ENCODE results near the gene C15orf62.
A peak's percentile ranks its signal among the peaks of the same experiment; 100 is the strongest.

The C15orf62 gene

DNA sequence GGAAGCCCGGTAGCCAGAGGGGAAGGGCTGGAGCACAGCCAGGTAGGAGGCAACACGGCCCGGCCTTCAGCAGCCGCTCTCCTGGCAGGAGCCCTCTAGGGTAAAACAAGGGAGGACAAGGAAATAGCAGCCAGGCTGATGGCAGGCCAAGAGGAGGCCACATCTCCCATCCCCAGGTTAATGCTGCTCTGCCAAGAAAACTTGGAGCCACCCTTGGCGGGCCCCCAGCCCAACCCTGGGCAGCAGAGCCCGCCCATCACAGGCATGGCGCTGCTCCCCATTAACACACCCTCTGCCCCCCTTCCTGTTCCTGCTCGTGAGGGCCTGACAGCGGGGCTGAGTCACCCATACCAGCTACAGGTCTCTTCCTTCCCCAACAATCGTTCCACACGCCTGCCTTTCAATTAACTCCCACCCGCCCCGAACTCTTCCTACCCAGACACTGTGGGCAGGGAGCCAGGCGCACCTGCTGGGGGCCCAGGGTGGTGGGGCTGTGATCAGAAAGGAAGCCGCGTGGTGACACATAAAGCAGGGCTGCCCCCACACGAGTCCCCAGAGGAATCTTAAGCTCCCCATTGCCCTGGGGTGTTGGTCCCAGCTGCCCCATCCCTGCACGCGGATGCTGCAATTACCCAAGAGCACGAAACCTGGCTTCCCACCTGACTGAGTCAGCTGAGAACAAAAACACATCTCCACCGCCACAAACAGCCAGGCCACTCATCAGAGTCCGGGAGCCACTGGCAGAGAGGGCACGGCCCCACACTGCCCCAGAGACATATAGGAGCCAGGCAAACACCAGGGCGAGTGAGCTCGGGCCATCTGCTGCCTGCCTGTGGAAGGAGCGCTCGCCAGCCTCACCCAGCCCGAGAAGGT lies at the start of gene C15orf62:
C15orf62 (plus strand) TSS at position 707 of the 873 bp plus-strand sequence. CDS start 516 bp downstream, outside the sequence.
- DNase-seq = no peak

GRCh38 chr15:40721701-40722100 lies 48.1 kb upstream of the C15orf62 start:
- no peak for DNase-seq

DNA sequence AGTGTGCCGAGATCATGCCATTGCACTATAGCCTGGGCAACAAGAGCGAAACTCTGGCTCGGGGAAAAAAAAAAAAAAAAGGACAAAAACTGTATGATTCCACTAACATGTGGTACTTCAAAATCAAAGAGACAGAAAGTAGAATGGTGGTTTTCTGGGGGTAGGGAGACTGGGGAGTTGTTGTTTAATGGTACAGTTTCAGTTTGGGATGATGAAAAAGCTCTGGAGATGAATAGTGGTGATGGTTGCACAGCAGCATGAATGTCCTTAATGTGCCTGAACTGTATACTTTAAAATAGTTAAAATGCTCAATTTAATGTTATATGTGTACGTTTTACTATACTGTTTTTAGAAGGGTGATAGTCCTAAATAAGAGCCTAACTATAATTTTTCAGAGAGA lies 47.4 kb upstream of the C15orf62 start:
- no peak for DNase-seq

DNA sequence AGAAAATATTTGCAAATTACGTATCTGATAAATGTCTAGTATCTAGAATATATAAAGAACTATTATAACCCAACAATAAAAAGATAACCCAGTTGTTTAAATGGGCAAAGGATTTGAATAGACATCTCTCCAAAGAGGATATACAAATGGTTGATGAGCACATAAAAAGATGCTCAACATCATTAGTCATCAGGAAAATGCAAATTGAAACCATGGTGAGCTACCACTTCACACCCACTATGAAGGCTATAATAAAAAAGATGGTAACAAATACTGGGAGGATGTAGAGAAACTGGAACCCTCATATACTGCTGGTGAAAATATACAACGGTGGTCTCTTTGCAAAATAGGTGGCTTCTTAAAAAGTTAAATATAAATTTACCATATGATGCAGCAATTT lies 46.8 kb upstream of the C15orf62 start:
- DNase-seq = no peak

- no peak for DNase-seq
Observed at GRCh38 chr15:40723919-40724318, 45.9 kb upstream of the C15orf62 start.

DNA sequence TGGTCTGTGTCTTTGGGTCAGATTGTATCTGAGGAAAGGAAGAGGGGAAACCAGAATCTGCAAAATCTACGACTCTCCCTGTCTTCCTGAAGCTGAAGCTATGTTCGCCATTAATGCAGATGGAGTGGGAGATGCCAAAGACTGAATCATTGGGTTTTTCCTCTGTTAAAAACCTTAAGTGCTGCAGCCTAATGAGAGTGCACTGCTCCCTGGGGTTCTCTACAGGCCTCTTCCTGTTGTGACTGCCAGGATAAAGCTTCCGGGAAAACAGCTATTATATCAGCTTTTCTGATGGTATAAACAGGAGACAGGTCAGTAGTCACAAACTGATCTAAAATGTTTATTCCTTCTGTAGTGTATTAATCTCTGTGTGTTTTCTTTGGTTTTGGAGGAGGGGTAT lies 38.7 kb upstream of the C15orf62 start:
- no peak for DNase-seq

DNA sequence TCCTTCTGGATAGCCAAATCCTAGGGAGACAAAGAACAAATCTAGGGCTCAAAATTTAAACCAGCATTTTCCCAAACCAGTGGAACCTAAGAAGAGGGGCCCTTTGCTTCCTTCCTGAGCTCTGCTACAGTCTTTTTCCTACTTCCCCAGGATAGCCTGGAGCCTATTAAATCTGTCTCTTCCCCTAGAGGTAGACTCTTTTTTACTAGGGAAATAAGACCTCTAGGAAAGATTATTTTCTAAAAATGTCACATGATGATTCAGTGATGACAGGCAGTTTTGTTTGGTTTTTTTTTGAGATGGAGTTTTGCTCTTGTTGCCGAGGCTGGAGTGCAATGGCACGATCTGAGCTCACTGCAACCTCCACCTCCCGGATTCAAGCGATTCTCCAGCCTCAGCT lies 33.2 kb upstream of the C15orf62 start:
- no peak for DNase-seq

DNA sequence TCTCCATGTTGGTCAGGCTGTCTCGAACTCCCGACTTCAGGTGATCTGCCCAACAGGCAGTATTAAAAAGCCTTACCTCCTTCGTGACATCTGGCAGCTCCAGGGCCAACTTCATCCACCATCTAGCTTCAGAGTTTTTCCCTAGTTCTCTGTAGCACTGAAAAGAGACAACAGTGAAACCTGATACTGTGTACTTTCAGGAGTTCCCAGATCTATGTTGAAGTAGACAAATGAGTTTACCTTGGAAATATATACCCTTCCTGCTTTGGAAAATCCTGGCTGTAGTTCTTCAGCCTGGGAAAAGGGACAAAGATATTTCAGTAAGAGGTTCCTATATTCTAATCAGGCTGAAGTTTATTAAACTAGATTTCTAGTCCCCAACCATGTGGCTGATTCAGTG lies 32.7 kb upstream of the C15orf62 start:
- no peak for DNase-seq

- DNase-seq = no peak
Observed at GRCh38 chr15:40739047-40739446, 30.7 kb upstream of the C15orf62 start.

DNA sequence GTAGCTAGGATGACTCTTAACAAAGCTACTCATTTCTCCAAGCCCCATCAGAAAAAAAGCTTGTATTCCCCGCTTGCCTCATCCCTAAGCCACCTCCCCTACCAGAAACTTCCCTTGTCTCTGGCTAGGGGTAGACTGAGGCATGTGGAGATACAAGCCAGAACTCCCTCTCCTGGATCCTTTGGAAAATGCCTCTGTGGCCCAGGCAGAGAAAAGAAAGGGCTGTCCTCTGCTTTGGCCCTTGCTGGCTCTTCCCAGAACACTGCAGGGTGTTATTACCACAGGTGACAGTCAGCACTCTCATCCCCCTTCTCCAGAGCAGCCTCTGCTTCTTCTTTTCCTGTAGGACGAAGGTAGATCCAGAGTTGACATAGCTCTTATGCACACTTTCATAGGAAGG lies 29.9 kb upstream of the C15orf62 start:
- no peak for DNase-seq

DNA sequence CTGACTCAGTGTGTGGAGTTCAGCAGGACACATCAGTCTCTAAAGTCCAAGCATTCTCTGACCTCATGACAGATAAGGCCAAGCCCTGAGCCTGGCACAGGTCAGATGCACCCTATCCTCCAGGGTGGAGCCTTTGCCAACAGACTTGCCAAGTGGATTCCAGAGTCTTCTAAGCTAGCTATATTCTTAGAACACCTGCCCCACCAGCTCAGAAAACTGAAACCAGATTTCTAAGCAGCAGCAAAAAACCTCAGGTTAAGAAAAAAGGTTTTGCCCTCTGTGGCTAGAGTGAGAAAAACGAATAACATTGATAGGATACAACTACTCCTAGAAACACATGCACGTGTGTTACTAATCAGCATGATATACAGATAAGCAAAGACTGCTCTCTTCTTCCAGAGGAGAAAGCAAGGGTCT lies 26.3 kb upstream of the C15orf62 start:
- DNase-seq = no peak

DNA sequence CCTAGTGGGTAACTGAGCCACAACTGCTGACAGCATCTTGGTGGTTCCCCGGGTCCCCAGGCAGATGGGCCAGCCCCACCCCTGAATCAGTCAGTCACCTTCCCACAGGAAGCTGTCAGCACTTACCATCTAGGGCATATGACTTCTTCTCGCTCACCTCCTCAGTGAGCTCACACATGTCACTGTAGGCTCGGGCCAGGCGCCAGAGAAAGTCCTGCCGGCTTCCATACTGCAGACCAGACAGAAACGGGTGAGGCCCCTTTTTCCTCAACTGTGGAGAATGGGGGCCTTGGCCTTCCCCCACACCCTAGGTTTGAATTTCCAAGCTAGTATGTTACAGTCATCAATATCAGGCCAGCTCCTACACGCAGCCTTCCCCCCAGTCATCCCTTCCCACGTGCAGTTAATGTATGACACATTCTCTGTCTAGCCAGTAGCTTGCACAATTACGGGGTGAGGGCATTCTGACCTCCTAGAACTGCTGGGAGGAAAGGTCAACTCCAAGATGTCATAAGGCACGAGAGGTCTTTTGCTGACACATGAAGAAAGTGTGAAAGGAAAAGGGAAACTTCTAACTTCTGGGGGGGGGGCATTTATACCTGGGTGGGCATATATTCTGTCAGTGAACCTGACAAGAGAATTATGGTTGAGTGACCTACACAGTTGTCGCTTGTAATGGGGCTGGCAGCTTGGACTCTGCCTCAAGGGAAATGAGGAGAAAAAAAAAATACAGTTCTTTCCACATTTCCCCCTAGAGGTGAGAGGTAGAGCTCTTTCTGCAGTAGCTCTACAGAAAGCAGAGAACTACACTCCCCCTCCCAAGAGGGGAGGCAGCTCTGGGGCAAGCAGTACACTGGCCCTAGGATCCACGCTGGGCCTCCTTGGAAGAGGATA lies 25.6 kb upstream of the C15orf62 start:
- DNase-seq = no peak

DNA sequence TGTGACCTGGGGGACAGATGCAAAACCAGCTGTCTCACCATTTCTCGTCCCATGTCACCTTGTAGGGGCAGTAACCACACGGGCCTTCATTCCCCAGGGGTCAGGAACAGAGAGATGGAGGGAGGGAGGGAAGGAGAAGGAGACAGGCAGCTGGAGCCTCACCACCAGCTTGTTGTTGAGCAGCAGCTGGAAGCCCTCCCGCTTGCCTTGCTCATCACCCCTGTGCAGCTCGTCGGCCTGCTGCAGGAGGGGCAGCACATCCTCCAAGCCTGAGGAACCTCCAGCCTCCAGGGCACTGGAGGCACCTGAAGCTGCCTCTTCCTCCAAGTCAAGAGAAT lies 25.0 kb upstream of the C15orf62 start:
- no peak for DNase-seq

DNA sequence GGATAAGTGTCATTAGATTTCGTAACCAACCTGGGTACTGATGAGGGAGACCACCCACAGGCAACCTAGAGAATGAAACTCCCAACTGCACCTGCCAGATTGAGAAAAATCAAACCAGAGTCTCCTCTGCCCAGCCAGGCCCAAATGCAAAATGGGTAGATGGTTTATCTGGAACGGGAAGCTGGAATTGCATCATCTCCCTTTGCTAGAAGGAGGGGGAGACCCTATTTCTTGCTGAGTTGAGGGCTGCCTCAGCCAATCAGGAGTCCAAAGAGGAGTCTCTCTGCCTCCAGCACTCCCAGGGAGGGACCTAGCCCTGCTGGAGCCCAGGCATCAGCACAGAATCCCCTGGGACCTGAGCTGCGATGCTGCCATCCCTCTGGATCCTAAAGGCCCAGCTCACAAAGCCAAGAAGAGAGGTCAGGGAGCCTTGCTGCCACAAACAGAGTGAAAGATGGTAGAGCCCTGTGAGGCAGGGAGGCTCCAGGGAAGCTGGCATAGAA lies 22.8 kb upstream of the C15orf62 start:
- no peak for DNase-seq

- no peak for DNase-seq
Observed at GRCh38 chr15:40747685-40748631, 21.8 kb upstream of the C15orf62 start.

DNA sequence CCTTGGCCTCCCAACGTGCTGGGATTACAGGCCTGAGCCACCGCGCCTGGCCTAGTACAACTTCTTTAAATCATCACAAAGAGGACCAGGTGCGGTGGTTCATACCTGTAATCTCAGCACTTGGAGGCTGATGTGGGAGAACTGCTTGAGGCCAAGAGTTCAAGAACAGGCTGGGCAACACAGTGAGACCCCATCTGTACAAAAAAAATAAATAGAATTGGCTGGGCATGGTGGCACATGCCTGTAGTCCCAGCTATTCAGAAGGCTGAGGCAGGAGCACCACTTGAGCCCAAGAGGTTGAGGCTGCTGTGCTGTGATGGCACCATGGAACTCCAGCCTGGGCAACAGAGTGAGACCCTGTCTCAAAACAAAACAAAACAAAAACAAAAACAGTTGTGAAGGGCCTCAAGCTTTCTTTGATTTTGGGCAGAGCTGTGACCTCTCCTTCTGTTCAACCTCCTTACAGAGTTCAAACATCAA lies 20.6 kb upstream of the C15orf62 start:
- DNase-seq = no peak

DNA sequence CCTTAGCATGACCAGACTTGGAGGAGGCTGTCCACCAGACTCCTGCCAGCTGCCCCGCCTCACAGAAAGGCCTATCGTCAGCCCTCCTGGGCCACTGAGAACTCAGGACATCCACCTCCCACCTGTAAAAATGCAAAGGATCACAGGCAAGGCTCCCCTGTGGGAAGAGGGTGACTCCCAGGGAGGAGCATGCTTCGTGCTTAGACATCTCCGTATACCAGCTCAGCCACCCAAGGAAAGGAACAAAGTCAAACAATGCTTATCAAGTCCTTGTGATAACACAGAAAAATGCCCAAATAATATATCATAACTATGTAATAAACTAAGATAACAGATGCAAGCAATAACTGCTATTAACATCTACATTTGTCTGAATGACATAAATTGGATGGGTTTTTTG lies 18.9 kb upstream of the C15orf62 start:
- DNase-seq = no peak

DNA sequence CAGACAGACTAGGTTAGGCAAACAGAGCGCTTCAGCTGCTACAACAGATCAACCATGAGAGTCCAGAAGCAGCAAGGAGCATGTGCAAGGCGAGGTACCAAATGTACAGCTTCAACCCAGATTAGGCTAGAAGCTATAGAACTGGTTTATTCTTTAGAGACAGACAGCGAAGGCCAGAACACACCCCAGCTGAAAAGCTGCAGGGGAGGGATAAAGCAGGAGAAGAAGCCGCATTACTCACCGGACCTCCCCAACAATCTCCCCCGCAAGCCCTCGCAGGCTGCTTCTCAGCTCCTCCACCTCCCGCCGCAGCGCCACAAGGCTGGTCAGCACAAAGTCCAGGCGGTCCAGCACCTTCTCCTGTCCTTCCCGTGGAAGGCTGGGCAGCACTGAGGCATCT lies 18.0 kb upstream of the C15orf62 start:
- DNase-seq = no peak

DNA sequence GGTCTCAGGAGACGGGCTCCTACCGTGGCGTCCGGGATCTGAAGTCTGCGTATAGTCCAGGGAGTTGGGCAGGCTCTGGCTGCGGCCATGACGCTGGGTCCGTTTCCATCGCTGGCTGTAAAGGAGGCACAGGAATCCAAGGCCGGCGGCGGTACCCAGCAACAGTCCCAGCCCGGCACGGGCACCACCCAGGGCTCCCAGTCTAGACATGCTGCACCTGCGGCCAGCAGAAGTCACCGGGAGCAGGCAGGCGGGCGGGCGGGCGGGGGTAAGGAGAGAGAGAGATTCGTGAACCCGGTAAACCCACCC lies 15.3 kb upstream of the C15orf62 start:
- no peak for DNase-seq

DNA sequence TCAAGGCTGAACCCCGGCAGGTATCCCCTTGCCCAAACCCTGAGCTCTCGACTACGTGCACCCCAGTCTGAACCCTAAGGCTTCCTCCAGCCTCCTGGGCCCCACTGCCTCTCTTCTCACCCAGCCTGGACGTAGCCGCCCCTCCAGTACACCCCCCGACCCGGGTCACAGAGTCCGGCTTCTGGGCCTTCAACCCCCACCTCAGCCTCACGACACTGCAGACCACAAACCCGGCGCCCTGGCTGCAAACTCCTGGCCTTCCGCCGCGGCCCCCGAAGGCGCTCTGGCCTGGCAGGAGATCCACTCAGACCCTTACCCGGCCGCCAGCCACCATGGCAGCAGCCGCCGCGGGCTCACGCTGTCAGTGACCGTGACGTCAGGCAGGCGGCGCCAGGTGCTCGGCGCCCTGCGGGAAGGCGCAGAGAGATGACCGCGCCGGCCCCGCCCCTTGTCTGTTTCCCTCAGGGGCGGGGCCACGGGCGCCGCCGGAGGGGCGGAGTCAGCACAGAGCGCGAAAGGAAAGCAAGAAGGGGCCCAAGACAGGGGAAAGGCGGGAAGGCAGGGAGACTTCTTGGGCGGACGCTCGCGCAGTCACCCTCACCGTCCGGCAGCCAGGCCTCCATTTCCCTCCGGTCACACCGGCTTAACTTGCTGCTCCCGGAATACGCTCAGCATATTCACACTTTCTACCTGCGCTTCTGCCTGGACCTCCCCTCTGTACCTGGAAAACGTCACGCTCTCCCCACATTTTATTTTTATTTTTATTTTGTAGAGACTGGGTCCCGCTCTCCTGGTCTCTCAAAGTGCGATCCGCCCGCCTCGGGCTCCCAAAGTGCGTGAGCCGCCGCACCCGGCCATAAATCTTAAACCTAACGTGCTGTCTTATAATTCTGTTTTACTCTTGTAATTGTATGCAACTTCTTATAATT lies 14.6 kb upstream of the C15orf62 start, which contains the start of gene RMDN3:
RMDN3 (minus strand) TSS at position 372 of the 929 bp plus-strand sequence. CDS start 471 bp downstream, outside the sequence.
- peak; percentile 71 to 87 for DNase-seq

- DNase-seq = no peak
Observed at GRCh38 chr15:40755812-40756208, 14.0 kb upstream of the C15orf62 start.

All from NCI-H1930 (cell line).